ENCODE results near the gene DOCK1.

DOCK1 gene

DNA sequence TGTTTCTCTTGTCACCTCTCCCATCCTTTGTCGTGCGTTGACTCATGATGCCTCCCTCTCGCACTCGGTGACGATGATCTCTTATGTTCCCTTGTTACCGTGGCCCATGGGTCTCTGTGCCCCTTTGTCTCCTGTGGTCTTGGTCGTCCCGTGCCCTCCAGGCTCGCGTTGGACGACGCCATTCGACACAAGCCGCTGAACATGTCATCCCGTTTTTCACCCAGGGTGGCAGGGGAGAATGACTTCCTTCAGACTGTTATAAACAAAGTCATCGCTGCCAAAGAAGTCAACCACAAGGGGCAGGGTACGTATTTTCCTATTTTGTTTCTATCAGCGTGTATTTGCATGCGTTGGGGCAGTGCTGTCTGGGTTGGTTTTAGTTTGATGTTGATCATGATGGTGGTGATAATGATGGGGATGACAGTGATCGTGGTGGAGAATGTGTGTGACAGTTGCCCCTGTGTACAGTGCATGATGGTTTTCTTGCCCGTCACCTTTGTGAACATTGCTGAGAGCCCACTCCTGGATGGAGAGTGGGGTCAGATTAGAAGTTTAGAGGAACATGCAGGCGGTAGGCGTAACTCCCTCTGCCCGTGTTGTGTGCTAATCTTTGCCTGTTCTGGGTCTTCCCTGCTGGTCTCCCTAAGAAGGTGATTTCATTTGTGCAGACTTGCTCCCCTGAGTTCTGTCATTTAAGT lies 107.0 kb downstream of the DOCK1 start:
- DNase-seq (ENCODE audit: low spot score): no peak

DNA sequence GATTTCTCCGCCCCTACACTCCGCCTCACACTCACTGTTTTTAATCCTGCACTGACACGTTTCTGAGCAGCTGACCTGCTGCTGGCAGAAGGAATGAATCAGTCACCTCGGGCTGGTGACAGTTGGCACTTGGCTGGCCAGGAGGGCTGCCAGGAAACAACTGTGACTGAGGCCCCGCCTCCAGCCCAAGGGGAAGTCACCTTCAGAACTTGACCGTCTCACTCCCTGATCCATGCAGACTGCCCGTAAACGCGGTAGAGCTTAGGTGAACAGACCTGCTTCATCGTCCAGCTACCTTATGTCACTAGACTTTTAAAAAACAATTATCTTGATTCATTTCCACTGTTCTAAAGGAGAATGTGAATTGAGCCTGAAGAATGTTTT lies 107.5 kb downstream of the DOCK1 start:
- DNase-seq (ENCODE audit: low spot score): peak; percentile 20

DNA sequence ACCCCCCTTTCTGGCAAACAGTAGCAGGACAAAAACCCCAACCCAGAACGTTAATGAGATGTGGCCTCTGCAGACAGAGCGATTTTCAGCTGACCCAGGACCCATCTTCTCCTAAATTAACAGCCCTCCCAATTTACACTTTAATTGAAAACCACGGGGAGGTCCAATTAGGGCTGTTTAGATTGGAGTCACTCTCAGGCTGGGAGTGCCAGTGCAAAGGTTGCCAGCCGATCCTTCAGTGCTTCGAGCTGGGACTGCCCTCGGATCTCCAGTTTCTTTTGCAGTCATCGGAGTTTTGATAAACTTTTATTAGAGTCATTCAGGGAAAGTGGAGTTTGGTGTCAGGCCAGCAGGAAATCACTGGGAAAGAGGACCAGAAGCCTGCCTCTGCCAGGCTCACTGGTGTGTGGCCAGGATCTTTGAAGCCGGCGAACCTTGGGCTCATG lies 108.0 kb downstream of the DOCK1 start:
- no peak for DNase-seq (ENCODE audit: low spot score)

DNA sequence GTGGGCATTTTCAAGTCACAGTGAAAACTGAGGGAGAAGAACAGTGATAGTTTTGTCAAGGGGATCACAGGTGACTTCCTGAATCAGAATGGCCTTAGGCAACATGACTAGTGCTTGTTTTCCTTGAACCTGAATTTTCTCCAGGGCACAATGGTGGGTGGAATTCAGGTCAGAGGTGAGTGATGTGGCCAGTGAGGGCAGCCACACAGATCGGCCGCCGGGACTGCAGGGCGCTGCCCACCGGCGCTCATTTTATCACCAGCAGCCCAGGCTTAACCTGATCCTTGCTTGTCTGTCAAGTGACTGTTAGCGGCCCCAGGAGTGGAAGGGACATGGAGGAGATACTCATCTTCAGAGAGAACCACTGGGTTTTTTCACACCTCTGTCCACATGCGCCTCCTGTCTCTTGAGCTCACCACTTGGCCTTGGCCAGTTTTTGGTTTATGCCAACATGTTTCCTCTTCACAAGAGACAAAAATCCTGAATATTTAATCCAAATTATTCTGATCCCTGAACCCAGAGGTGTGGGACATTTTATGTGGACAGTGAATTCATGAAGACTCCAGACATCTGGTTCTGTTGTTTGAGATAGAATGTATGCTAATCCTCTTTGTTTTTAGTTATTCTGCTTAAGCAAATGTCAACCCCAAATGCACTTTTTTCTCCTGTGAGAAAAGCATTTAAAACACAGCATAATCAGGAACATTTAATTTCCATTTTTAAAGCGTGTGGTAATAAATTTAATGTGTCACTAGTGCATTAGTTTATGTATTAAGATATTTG lies 108.7 kb downstream of the DOCK1 start:
- no peak for DNase-seq (ENCODE audit: low spot score)

DNA sequence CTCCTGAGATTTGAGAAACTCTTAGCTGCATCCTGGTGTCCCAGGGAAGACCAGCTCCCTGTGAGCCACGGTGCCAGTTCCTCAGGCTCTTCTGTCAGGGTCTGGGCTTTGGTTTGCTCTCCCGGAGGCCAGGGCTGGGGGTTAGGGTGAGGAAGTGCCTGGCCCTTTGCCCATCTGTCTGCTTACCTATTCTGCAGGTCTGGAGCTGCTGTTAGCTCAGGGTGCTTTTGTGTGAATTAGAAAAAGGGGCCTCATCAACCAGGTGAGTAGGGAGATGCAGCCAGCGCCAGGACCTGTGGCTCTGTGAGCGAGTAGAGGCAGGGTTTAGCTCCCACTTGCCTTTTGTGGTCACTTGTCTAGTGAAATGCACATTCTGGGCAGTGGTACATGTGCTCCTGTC lies 109.4 kb downstream of the DOCK1 start:
- no peak for DNase-seq (ENCODE audit: low spot score)

DNA sequence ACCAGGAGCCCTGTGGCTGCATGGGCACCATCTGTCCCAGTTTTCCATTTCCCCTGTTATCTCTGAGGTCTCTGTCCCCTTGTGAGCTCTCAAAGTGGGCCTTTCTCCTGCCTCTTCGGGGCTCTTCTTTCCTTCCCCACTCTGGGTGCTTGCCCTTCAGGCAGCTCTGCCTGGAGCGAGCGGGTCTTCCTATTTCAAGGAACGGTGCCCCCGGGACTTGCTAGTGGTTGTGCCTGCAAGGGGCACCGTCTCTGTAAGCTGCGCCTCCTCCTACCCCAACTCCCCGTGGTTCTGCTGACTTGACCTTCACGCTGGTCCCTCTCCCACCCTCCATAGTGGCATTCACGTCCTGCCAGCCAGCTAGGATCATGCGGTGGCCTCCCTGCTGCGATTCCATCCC lies 110.1 kb downstream of the DOCK1 start:
- no peak for DNase-seq (ENCODE audit: low spot score)

DNA sequence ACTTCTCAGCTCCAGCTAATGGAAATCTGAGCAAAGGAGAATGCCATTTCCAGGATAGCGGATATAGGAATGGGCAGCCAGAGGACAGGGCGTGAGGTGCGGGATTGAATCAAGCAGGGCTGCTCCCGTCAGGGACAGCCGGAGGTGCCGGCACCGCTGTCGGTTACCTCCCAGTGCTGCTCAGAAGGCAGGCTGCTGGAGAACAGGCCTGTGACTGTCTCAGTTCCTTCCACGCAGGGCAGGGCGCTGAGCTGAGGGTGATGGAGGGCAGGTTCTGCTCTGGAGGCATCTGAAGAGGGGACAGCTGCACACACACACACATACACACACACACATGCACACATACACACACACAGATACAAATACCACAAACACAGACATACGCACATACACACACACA lies 111.1 kb downstream of the DOCK1 start:
- no peak for DNase-seq (ENCODE audit: low spot score)

DNA sequence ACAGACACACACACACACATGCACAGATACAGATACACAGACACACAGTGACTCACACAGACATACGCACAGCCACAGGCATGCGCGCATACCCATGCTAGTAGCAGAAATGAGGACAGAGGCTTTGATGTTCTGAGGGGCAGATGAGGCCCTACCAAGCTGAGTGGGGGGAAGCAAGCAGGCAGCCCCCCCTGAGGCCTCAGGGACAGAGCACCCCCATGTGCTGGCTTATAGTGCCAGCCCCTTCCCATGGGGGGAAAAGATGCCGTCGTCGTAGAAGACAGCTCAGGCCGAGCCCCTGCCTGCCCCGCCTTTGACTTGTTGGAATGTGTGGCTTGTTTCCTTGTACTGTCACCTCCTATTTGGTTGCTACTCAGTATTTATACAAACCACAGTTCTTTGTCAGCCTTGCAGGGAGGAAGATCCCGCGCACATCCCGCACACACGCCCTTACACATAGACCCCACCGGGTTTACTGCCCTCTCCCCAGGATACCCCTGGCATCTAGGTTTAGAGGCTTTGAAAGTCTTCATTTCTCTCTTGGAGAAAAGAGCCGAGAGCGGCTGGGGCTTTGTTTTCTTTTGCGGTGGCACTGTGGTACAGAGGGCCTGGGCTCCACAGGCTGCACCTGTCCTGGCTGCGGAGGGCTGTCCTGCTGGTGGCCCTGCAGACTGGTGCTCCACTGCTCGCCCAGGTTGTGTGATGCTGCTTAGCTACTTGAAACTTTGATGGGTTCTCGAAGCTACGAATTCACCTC lies 112.5 kb downstream of the DOCK1 start:
- DNase-seq (ENCODE audit: low spot score): no peak

DNA sequence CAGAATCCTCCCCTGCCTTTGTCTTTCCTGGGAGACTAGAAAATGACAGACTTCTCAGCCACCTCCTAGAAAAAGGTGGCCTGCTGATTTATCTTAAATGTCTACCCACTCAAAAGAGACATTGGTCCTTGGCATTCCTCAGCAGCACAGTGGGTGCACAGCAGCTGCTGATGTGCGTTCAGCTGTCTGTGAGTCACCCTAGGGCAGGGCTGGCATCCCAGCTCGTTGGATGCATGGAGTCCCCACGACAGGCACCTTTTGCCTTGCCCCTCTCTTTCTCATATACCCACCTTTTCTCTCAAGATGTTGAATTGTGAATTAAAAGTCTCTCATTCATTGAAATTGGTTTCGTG lies 113.0 kb downstream of the DOCK1 start:
- DNase-seq (ENCODE audit: low spot score): no peak

DNA sequence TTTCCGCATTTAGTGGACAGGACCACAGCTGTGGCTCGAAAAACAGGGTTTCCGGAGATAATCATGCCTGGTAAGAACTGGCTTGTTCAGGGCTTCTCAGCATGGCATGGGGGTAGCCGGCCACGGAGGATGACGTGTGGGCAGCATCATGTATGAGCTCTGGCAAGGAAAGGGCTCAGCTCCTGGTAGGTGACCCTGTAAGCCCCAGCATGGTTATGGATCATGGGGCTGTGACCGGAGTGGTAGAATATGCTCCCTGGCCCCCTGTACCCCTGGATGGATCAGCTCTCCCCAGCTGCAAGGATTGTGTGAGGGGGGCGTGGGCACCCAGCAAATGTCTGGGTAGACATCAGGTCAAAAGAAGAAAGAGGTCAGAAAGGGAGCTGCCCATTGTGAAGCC lies 113.5 kb downstream of the DOCK1 start:
- no peak for DNase-seq (ENCODE audit: low spot score)

DNA sequence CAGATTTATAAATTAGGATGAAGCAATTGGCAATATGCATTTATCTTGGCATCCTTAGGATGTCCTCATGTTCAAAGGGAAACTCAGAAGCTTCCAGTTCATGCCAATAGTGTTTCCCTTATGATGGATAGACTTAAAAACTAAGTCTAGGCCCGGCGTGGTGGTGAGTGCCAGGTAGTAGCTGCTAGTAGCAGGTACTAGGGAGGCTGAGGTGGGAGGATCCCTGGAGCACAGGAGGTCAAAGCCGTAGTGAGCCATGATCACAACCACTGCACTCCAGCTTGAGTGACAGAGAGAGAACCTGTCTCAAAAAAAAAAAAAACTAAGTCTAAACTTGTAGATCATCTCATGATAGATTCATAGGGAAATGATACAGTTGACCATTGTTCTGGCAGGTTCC lies 115.0 kb downstream of the DOCK1 start:
- no peak for DNase-seq (ENCODE audit: low spot score)

DNA sequence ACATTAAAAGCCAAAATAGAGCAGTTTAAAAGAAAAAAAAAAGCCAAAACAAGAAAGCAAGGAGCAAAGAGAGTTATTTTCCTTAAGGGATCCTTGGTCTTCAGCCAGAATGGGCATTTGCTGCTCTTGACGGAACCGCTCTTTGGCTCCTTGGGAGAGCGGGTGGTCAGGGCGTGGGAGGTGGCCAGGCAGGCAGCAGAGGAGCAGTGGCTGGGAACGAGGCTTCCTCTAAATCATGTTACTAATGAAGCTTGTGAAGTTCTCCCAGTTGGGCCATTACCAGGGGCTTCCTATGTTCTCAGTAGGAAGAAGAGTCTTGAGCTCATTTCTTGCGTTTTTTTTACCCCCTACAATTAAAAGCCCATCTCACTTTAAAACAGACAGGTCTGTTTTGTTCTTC lies 116.6 kb downstream of the DOCK1 start:
- DNase-seq (ENCODE audit: low spot score): no peak

DNA sequence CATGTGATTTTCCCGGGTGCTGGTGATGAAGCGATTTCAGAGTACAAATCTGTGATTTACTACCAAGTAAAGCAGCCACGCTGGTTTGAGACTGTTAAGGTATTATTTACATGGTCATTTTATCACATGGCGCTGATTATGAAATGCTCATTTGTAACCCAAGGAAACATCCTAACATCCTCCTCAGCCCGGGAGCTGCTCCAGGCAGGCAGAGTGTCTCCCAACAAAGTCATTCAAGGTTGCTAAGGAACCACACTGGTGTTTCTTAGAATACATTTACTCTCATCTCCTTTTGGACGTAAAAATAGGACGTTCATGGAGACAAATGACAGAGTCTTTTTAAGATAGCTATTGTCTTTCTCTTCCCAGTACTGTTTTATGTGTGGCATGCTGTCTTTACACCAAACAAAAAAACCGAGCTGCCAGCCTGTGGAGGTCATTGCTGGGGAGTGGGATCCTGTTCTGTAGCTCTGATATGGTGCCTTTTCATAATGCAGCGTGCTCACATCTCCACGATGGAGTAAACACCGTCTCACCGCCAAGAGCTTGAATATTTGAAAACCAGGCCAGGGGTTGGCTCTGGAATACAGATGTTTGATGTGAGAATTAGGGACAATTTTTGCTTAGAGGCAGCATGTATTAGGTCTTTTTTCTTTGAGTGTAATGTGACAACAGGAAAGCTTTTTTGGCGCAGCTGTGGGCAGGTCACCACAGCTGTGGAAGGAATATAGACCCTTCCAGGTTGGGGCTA lies 119.6 kb downstream of the DOCK1 start:
- DNase-seq (ENCODE audit: low spot score): no peak

DNA sequence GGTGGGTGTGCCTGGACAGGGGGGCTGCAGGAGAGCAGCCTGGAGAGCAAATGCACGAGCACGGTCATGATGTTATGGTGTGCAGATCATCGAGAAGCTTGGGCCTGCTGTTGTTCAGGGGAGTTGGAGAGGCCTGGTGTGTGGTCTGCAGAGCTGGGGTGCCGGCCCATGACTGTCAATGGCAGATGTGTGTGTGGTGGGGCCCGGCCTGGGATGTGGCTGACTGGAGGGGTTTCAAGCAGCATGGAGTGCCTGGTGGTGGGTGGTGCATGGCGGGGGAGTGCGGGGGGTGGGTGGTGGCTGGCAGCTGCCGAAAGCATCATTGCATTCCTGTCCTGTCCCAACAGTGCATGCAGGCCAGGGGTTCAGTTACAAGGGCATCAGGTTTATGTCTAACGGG lies 122.6 kb downstream of the DOCK1 start:
- no peak for DNase-seq (ENCODE audit: low spot score)

DNA sequence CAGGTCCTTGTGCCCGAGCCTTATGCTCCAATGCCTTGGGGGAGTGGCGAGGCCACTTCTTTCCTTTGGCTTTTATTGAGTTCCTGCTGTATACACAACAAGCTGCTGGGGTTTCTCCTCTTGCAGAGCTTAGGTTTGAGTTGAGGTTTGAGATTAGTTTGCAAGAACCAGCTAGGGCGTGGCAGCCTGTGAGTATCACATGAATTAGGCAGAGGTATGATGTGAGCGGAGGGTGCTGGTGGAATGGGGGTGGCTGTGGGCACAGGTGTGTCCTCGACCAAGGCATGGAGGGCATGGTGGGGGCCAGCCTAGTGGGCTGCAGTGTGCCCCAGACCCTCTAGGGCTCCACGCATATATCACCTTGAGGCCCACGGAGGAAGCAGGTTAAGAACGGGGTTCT lies 123.3 kb downstream of the DOCK1 start:
- DNase-seq (ENCODE audit: low spot score): no peak

DNA sequence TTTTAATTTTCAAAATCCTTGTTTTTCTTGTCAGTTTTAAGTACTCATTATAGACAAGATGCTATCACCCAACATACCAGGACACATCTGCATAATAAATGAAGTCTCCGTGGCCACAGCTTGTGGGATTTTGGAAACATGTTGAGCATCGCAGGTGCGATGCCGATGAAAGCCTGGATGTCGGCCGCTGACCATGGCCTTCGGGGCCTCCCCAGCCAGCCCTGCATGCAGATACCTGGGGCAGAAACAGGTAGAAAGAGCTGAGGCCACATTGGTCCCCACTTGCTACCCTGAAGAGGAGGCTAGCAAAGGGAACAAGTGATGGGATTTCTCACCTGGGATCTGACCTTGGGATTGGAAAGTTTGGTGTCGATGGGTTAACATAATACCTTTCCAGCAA lies 123.8 kb downstream of the DOCK1 start:
- DNase-seq (ENCODE audit: low spot score): no peak

DNA sequence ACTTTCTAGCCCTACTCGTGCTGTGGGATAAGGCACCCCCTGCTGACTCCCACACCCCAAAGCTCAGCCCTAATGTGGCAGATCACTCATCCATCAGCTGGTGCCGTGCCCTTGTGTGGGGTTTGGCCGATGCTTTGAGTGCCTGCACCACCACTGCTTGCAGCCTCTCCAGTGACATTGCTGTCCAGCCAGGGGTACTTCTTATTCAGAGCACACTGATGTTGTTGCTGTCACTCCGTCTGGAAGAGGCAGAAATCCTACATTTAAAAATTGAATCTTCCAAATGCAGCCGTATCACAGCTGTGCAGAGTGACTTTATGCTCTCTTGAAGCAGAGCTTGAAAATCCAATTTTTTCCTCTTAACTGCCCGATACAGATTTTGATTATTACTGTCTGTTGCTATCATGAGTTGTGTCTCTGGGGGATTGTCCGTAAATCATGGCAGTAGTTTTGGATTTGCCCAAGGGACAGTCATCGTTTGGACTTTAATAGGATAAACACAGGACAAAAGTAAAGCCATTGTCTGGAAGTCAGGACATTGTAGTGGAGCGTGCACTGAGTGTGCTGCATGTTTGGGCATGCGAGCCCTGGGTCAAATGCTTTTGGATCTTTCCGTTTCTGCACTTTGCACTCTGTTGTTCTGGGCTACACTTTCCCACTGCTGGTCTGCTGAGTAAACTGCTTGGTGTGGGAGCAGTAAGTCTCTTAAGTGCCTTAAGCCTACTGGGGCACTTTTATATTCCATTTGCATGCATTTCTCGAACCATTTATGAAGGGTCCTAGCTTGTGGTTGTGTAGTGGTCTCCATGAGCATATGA lies 128.2 kb downstream of the DOCK1 start:
- DNase-seq (ENCODE audit: low spot score): no peak

DNA sequence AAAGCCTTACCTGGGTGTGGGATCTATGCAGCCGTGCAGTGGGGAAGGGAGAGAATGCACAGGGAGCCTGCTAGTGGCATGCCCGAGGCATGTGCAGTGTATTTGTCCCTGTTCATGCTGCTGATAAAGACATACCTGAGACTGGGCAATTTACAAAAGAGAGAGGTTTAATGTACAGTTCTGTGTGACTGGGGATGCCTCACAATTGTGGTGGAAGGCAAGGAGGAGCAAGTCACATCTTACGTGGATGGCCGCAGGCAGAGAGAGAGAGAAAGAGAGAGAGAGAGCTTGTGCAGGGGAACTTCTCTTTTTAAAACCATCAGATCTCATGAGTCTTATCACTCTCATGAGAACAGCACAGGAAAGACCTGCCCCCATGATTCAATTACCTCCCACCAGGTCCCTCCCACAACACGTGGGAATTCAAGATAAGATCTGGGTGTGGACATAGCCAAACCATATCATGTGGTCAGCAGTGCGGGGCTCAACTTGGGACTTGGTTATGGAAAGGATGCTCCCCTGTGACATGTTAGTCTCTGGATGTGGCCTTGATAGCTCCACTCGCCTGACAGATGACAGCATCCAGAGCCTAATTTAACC lies 128.9 kb downstream of the DOCK1 start:
- no peak for DNase-seq (ENCODE audit: low spot score)

DNA sequence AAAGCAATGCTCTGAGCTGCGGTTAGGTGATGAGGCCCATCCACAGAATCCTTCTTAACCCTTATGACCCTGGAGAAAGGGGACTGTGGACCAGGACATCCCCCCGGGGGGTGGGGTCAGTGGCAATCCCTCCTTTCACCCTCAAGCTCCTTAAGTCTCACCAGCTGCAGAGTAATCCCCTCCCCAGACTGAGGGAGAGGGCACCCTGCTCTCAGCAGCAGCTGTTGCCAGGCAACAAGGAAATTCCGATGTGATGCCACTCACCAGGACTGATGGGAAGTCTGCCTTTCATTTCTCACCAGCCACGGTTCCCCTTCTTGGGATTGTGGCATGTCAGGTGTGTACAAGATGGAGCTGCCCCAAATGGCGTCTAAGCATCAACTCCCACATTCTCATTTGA lies 129.6 kb downstream of the DOCK1 start:
- no peak for DNase-seq (ENCODE audit: low spot score)

DNA sequence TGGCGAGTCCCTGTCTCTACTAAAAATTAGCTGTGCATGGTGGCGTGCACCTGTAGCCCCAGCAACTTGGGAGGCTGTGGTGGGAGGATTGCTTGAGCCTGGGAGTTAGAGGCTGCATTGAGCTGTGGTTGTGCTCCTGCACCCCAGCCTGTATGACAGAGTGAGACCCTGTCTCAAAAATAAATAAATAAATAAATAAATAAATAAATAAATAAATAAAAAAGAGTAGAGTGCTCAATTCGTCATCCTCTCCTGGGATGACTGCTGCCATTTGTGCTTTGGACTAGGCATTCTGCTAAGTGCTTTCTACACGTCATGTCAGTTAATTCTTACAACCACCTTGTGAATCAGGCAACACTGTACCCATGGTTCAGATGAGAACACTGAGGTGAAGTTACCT lies 130.6 kb downstream of the DOCK1 start:
- no peak for DNase-seq (ENCODE audit: low spot score)

DNA sequence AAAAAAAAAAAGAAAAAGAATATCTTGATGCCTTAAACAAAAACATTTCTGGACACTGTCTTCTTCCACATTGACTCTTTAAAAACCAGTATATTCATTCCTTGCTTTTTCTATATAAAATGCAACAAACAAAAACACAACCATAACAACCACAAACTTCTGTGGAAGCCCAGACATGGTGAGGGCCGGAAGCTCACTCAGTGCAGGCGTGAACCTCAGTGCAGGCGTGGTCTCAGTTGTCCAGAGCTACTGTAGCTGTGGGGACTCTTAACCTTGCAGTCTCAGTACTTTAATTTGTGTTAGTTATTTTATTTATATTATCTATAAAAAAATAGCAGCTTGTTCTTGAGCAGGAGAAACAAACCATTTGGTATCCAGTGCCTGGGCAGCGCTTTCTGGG lies 131.8 kb downstream of the DOCK1 start:
- DNase-seq (ENCODE audit: low spot score): no peak
